SK-N-SH treated with all-trans-retinoic acid at 6 μM for 48 hours (cell line): ENCODE data around the gene IGF1.

Experiments
- ATAC-seq: fragments of 200-7000 bp; cut with Tn5 transposase; 3 replicates; pipeline ENCODE4 v1.9.1; 2020; ENCODE audit warnings: mild to moderate bottlenecking, moderate library complexity
- ARNTL ChIP-seq: fragments of 450-650 bp; formaldehyde crosslinking; IDR thresholded peaks from 2 replicates; pipeline ENCODE4 v1.5.0; 2020; ENCODE audit warnings: low read depth, mild to moderate bottlenecking, moderate library complexity, borderline replicate concordance
- BACH2 ChIP-seq: fragments of 250-450 bp; sonication (Bioruptor Pico); IDR thresholded peaks from 2 replicates; pipeline ENCODE4 v1.9.0; 2021; ENCODE audit warnings: mild to moderate bottlenecking, borderline replicate concordance
- CREB5 ChIP-seq: fragments of 250-450 bp; sonication (Bioruptor Pico); IDR thresholded peaks from 2 replicates; pipeline ENCODE4 v1.5.1; 2020; ENCODE audit warnings: low read depth, mild to moderate bottlenecking, moderate library complexity
- CSDC2 ChIP-seq: fragments of 250-450 bp; sonication (Bioruptor Pico); IDR thresholded peaks from 2 replicates; pipeline ENCODE4 v1.5.0; 2020; ENCODE audit warnings: mild to moderate bottlenecking, moderate library complexity
- ESRRG ChIP-seq: fragments of 250-450 bp; sonication (Bioruptor Pico); IDR thresholded peaks from 2 replicates; pipeline ENCODE4 v1.6.1; 2021; ENCODE audit warnings: mild to moderate bottlenecking
- GLIS3 ChIP-seq: fragments of 250-450 bp; sonication (Bioruptor Pico); IDR thresholded peaks from 2 replicates; pipeline ENCODE4 v1.5.0; 2020; ENCODE audit warnings: mild to moderate bottlenecking, moderate library complexity
- ISL1 ChIP-seq: fragments of 250-450 bp; sonication (Bioruptor Pico); IDR thresholded peaks from 2 replicates; pipeline ENCODE4 v2.1.2; 2022; ENCODE audit warnings: mild to moderate bottlenecking, moderate library complexity
- OSR1 ChIP-seq: fragments of 250-450 bp; sonication (Bioruptor Pico); IDR thresholded peaks from 2 replicates; pipeline ENCODE4 v1.8.0; 2022; ENCODE audit warnings: moderate library complexity, mild to moderate bottlenecking, inconsistent platforms
- PATZ1 ChIP-seq: fragments of 250-450 bp; sonication (Bioruptor Pico); IDR thresholded peaks from 2 replicates; pipeline ENCODE4 v1.8.0; 2020; ENCODE audit warnings: mild to moderate bottlenecking, moderate library complexity, borderline replicate concordance
- POU6F1 ChIP-seq: fragments of 250-450 bp; sonication (Bioruptor Pico); IDR thresholded peaks from 2 replicates; pipeline ENCODE4 v1.8.0; 2021; ENCODE audit warnings: low read depth, mild to moderate bottlenecking, moderate library complexity, borderline replicate concordance
- PPARA ChIP-seq: fragments of 250-450 bp; sonication (Bioruptor Pico); IDR thresholded peaks from 2 replicates; pipeline ENCODE4 v1.5.0; 2020; ENCODE audit warnings: mild to moderate bottlenecking, borderline replicate concordance
- RARB ChIP-seq: fragments of 250-450 bp; sonication (Bioruptor Pico); IDR thresholded peaks from 2 replicates; pipeline ENCODE4 v1.8.0; 2021; ENCODE audit warnings: mild to moderate bottlenecking, moderate library complexity
- TCF4 ChIP-seq: fragments of 250-450 bp; sonication (Bioruptor Pico); IDR thresholded peaks from 2 replicates; pipeline ENCODE4 v1.8.0; 2021; ENCODE audit warnings: mild to moderate bottlenecking, moderate library complexity, borderline replicate concordance
- TOX ChIP-seq: fragments of 250-450 bp; sonication (Bioruptor Pico); IDR thresholded peaks from 2 replicates; pipeline ENCODE4 v1.8.0; 2021; ENCODE audit warnings: mild to moderate bottlenecking, moderate library complexity, borderline replicate concordance
- TSHZ2 ChIP-seq: fragments of 250-450 bp; sonication (Bioruptor Pico); IDR thresholded peaks from 2 replicates; pipeline ENCODE4 v1.5.0; 2020; ENCODE audit warnings: mild to moderate bottlenecking, moderate library complexity
- ZC3H10 ChIP-seq: fragments of 250-450 bp; sonication (Bioruptor Pico); IDR thresholded peaks from 2 replicates; pipeline ENCODE4 v1.5.1; 2021; ENCODE audit warnings: mild to moderate bottlenecking, moderate library complexity
- ZFP3 ChIP-seq: fragments of 250-450 bp; sonication (Bioruptor Pico); IDR thresholded peaks from 2 replicates; pipeline ENCODE4 v1.5.0; 2020; ENCODE audit warnings: mild to moderate bottlenecking, moderate library complexity
- ZFP30 ChIP-seq: fragments of 450-650 bp; formaldehyde crosslinking; IDR thresholded peaks from 2 replicates; pipeline ENCODE4 v1.5.0; 2022; ENCODE audit warnings: mild to moderate bottlenecking, moderate library complexity
- ZNF565 ChIP-seq: fragments of 450-650 bp; formaldehyde crosslinking; conservative IDR thresholded peaks from 2 replicates; pipeline ENCODE4 v1.5.0; 2020; ENCODE audit warnings: low read depth, mild to moderate bottlenecking, moderate library complexity
- ZNF70 ChIP-seq: fragments of 450-650 bp; formaldehyde crosslinking; IDR thresholded peaks from 2 replicates; pipeline ENCODE4 v1.5.0; 2020; ENCODE audit warnings: mild to moderate bottlenecking, moderate library complexity
- ZNF8 ChIP-seq: fragments of 450-650 bp; formaldehyde crosslinking; IDR thresholded peaks from 2 replicates; pipeline ENCODE4 v1.5.0; 2020; ENCODE audit warnings: mild to moderate bottlenecking, moderate library complexity
- TF ChIP-seq, protein P1 (sequence below): fragments of 250-450 bp; sonication (Bioruptor Pico); IDR thresholded peaks from 2 replicates; pipeline ENCODE4 v1.5.1; 2021; ENCODE audit warnings: mild to moderate bottlenecking, moderate library complexity

The IGF1 gene

DNA sequence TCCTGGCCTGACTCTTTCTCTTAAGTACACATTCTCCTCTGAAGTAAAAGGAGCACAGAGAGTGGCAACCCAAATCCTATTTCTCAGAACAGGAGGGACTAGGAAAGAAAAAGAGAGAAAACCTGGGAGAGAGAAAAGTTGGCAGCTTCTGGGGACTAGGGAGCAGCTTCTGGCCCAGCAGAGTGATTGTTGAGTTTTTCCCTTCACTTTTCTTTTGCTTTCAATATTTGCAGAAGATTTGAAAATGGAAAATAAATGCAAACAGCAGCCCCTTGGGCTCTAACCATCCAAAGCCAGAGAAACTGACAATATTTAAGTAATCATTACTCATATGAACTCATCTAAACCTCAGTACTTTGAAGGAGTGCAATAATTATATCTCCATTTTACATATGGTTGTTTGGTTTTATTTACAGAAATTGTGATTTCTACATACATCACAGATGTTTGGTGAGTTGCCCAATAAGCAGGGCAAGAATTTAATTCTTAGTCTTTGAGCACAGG is 28.8 kb upstream of the IGF1 start:
- no peak for TF ChIP-seq ARNTL (CRISPR knock-in tag)
- no peak for TF ChIP-seq CSDC2
- TF ChIP-seq, protein P1, sequence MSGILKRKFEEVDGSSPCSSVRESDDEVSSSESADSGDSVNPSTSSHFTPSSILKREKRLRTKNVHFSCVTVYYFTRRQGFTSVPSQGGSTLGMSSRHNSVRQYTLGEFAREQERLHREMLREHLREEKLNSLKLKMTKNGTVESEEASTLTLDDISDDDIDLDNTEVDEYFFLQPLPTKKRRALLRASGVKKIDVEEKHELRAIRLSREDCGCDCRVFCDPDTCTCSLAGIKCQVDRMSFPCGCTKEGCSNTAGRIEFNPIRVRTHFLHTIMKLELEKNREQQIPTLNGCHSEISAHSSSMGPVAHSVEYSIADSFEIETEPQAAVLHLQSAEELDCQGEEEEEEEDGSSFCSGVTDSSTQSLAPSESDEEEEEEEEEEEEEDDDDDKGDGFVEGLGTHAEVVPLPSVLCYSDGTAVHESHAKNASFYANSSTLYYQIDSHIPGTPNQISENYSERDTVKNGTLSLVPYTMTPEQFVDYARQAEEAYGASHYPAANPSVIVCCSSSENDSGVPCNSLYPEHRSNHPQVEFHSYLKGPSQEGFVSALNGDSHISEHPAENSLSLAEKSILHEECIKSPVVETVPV (CRISPR knock-in tag) = no peak
- TF ChIP-seq TCF4 (CRISPR knock-in tag) = no peak
- no peak for TF ChIP-seq ZNF70 (CRISPR knock-in tag)
- TF ChIP-seq ZNF565 = no peak
- no peak for TF ChIP-seq CREB5 (CRISPR knock-in tag)
- no peak for TF ChIP-seq OSR1 (CRISPR knock-in tag)
- TF ChIP-seq RARB (CRISPR knock-in tag) = no peak
- TF ChIP-seq ZFP3 (CRISPR knock-in tag) = no peak
- TF ChIP-seq PATZ1 = no peak
- no peak for TF ChIP-seq ZC3H10 (CRISPR knock-in tag)
- TF ChIP-seq POU6F1 (CRISPR knock-in tag) = no peak
- no peak for TF ChIP-seq GLIS3
- TF ChIP-seq ESRRG = no peak
- TF ChIP-seq TOX = no peak
- TF ChIP-seq PPARA (CRISPR knock-in tag) = no peak
- no peak for TF ChIP-seq ZNF8 (CRISPR knock-in tag)
- TF ChIP-seq BACH2 (CRISPR knock-in tag) = no peak
- no peak for ATAC-seq

DNA sequence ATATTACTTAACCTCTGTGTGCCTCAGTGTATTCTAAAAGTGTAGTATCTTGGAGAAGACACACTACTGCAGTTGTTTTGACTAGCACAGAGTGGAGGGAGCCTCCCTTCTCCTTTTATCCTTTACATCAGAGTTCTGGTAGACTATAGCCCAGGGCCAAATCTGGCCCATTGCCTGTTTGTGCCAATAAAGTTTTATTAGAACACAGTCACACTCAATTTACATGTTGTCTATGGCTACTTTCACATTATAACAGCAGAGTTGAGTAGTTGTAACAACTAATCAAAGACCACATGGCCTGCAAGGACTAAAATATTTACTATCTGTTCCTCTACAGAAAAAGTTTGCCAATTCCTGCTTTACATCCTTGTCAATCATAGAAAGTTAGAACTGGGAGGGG is 27.7 kb upstream of the IGF1 start:
- no peak for TF ChIP-seq CSDC2
- TF ChIP-seq ESRRG = no peak
- TF ChIP-seq ZNF70 (CRISPR knock-in tag) = no peak
- TF ChIP-seq ISL1 = no peak
- TF ChIP-seq ZC3H10 (CRISPR knock-in tag) = no peak
- TF ChIP-seq PATZ1 = no peak
- no peak for ATAC-seq

GRCh38 chr12:102507301-102507700 is 26.9 kb upstream of the IGF1 start:
- ATAC-seq = no peak
- TF ChIP-seq RARB (CRISPR knock-in tag) = no peak
- no peak for TF ChIP-seq PPARA (CRISPR knock-in tag)
- no peak for TF ChIP-seq TOX
- TF ChIP-seq ZFP3 (CRISPR knock-in tag) = no peak
- TF ChIP-seq, protein P1 (CRISPR knock-in tag) = no peak
- TF ChIP-seq ZFP30 (CRISPR knock-in tag) = no peak
- no peak for TF ChIP-seq PATZ1
- no peak for TF ChIP-seq CREB5 (CRISPR knock-in tag)
- no peak for TF ChIP-seq CSDC2
- TF ChIP-seq GLIS3 = no peak
- no peak for TF ChIP-seq ZNF8 (CRISPR knock-in tag)
- TF ChIP-seq TSHZ2 (CRISPR knock-in tag) = no peak
- TF ChIP-seq ZC3H10 (CRISPR knock-in tag) = no peak
